ENCODE data around the gene ZNF883. TPM values are rescaled to one million over a fixed set of nuclear protein-coding genes. Genes with fewer than 3 reads are reported as not detected.

The ZNF883 gene
- total RNA-seq, 1 experiment from 2014 or later, result 2.0 TPM

DNA sequence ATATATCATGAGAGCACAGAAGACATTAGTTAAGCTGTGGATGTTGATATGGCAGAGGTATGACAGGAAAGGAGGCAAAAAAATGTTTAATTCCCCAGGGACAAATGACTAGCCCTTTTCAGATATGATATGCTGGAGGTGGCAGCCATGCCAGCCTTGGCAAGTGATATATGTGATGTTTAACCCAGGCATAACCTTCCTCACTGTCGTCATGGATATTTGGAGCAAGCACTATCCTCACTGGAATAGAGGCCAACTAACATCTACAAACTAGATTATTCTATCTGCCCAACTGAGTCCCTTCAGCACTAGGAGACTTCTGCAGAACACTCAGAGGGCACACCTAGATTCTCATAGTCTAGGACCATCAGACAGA is 94.0 kb downstream of the ZNF883 start:
- peak overlapping the region; percentile 24 for H3K4me3 Mint-ChIP-seq (ENCODE audit: low read depth, unreplicated experiment)
- peak overlapping the region; percentile 33 for H3K27ac Mint-ChIP-seq (ENCODE audit: unreplicated experiment)
- H3K36me3 Mint-ChIP-seq (ENCODE audit: insufficient read depth, unreplicated experiment), result peaks cover 9% of the 10 kb centered on the region
- H3K27me3 Mint-ChIP-seq (ENCODE audit: unreplicated experiment), result no peaks in the 10 kb centered on the region
- TF ChIP-seq, protein P1, sequence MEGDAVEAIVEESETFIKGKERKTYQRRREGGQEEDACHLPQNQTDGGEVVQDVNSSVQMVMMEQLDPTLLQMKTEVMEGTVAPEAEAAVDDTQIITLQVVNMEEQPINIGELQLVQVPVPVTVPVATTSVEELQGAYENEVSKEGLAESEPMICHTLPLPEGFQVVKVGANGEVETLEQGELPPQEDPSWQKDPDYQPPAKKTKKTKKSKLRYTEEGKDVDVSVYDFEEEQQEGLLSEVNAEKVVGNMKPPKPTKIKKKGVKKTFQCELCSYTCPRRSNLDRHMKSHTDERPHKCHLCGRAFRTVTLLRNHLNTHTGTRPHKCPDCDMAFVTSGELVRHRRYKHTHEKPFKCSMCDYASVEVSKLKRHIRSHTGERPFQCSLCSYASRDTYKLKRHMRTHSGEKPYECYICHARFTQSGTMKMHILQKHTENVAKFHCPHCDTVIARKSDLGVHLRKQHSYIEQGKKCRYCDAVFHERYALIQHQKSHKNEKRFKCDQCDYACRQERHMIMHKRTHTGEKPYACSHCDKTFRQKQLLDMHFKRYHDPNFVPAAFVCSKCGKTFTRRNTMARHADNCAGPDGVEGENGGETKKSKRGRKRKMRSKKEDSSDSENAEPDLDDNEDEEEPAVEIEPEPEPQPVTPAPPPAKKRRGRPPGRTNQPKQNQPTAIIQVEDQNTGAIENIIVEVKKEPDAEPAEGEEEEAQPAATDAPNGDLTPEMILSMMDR (IDR thresholded peaks at IDR 0.05; ENCODE audit: unreplicated experiment), result no peak
- CTCF ChIA-PET, result interaction anchor here (0.6 to 1.1 kb wide), 3 partner anchors 15 to 303 kb away, joined by 3 to 5 read pairs (median 3); partner anchors contain the start of genes FKBP15 and SLC31A1
- peaks cover 12% of the 10 kb centered on the region for H3K4me1 Mint-ChIP-seq (ENCODE audit: low read depth, unreplicated experiment)
- no peaks in the 10 kb centered on the region for H3K9me3 Mint-ChIP-seq (ENCODE audit: low read depth, unreplicated experiment)
- no peak for DNase-seq
- intact Hi-C loops (cut with micrococcal nuclease; ENCODE audit: unreplicated experiment), result no loop called here
- no TSS peak for BruUV-seq (replicated peaks)

DNA sequence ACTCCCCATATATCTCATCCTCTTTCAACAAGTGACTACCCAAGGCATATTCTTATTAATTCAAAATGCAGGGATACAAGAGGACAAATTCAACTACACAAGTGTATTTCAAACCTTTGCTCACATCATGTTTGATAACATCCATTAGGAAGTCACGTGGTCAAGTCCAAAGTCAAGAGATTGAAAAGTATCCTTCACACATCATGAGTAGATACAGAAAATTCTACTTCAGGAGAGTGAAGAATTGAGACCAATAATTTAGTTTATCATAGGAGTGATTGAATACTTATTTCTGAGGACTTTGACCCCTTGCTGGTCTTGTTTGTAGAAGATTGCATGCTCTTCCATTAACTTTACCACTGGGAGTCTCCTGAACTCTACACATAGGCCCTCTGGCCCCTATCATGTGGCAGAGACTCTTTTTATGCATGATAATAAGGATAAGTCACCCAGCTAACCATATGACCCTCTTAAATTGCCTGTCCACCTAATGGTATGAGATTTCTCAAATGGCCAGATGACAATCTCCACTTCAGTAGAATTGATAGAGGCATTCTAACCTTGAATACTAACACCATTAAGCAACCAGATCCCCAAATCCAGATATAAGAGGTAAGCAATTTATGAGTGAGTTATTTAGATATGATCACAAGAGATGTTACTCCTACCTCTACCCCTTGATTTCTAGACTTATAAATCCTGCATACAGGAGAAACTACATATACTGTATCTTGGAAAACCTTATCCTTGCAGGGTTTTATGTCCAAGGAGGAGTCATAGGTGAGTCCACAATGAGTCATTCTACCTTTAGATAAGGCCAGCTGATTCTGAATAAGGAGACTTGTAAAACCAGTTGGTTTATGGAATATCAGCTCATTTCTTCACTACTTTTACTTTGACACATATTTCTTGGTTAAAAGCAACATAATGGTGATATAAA is 94.7 kb downstream of the ZNF883 start:
- peak overlapping the region; percentile 24 for H3K4me3 Mint-ChIP-seq (ENCODE audit: low read depth, unreplicated experiment)
- CTCF ChIA-PET, result interaction anchor here (0.6 to 1.1 kb wide), 3 partner anchors 15 to 304 kb away, joined by 3 to 5 read pairs (median 3); partner anchors contain the start of genes FKBP15 and SLC31A1
- TF ChIP-seq, protein P1 (IDR thresholded peaks at IDR 0.05; ENCODE audit: unreplicated experiment), result no peak
- H3K27me3 Mint-ChIP-seq (ENCODE audit: unreplicated experiment), result no peaks in the 10 kb centered on the region
- intact Hi-C loops (cut with micrococcal nuclease; ENCODE audit: unreplicated experiment), result no loop called here
- H3K36me3 Mint-ChIP-seq (ENCODE audit: insufficient read depth, unreplicated experiment), result peaks cover 9% of the 10 kb centered on the region
- H3K4me1 Mint-ChIP-seq (ENCODE audit: low read depth, unreplicated experiment), result peaks cover 12% of the 10 kb centered on the region
- H3K9me3 Mint-ChIP-seq (ENCODE audit: low read depth, unreplicated experiment), result no peaks in the 10 kb centered on the region
- BruUV-seq (replicated peaks), result no TSS peak
- peak overlapping the region; percentile 33 for H3K27ac Mint-ChIP-seq (ENCODE audit: unreplicated experiment)
- no peak for DNase-seq

DNA sequence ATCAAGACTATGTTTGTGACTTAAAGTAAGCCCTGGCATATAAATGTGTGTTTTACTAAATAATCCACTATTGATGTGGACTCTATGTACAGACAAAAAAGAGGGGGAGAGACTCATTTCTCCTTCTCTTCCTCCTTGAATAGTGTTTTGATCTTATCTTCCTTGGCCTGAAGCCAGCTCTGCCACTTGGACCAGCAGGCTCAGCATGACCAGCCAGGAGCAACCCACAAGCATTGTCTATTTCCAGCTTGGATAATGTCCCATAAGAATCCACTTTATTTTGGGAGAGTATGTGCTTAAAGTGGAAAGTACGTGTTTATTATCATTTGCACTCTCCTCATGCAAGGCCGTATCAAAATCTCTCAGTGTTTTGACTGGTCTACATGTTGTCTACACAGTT is 97.5 kb downstream of the ZNF883 start:
- Mint-ChIP-seq H3K4me1 (ENCODE audit: low read depth, unreplicated experiment) (peaks cover 12% of the 10 kb centered on the region), H3K27ac (ENCODE audit: unreplicated experiment) (no peak overlapping the region), H3K27me3 (ENCODE audit: unreplicated experiment) (peaks cover 3% of the 10 kb centered on the region), H3K4me3 (ENCODE audit: low read depth, unreplicated experiment) (no peak overlapping the region), H3K9me3 (ENCODE audit: low read depth, unreplicated experiment) (no peaks in the 10 kb centered on the region), H3K36me3 (ENCODE audit: insufficient read depth, unreplicated experiment) (peaks cover 9% of the 10 kb centered on the region)
- intact Hi-C loops (cut with micrococcal nuclease; ENCODE audit: unreplicated experiment), result no loop called here
- no peak for DNase-seq
- TF ChIP-seq, protein P1 (IDR thresholded peaks at IDR 0.05; ENCODE audit: unreplicated experiment), result no peak
- BruUV-seq (replicated peaks), result no TSS peak
- CTCF ChIA-PET, result no interaction called here

DNA sequence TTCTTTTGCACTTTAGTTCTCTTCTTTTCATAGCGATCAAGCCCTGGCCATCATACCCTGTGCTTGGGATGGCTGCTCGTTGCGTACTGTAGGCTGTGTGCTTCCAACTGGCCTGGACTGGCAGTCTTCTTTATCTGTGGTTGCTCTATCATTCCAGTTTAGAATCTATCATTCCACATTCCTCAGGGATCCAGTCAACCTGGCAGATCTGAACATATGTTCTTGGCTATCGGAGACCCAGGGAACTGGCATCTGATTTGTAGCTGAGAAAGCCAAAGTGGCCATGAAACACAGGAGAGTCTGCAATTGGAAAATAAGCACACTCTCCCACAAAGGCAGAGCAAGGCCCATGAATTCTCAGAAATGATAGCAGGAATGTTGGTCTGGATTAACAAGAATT is 98.7 kb downstream of the ZNF883 start:
- no TSS peak for BruUV-seq (replicated peaks)
- Mint-ChIP-seq H3K36me3 (ENCODE audit: insufficient read depth, unreplicated experiment) (peaks cover 9% of the 10 kb centered on the region), H3K9me3 (ENCODE audit: low read depth, unreplicated experiment) (no peaks in the 10 kb centered on the region), H3K4me3 (ENCODE audit: low read depth, unreplicated experiment) (no peak overlapping the region), H3K27ac (ENCODE audit: unreplicated experiment) (no peak overlapping the region), H3K27me3 (ENCODE audit: unreplicated experiment) (peaks cover 14% of the 10 kb centered on the region), H3K4me1 (ENCODE audit: low read depth, unreplicated experiment) (peaks cover 12% of the 10 kb centered on the region)
- DNase-seq, result no peak
- CTCF ChIA-PET, result no interaction called here
- intact Hi-C loops (cut with micrococcal nuclease; ENCODE audit: unreplicated experiment), result no loop called here
- TF ChIP-seq, protein P1 (IDR thresholded peaks at IDR 0.05; ENCODE audit: unreplicated experiment), result no peak

All from Calu3 (cell line).